WTC11 (cell line): ENCODE data around the gene SLC30A2. TPM values are rescaled to one million over a fixed set of nuclear protein-coding genes. Genes with fewer than 3 reads are reported as not detected.

Experiments used
- ATAC-seq: fragments of 200-7000 bp; cut with Tn5 transposase; 2 replicates; pipeline ENCODE4 v1.10.0; 2021; ENCODE audit warnings: mild to moderate bottlenecking, moderate library complexity
- CTCF ChIA-PET: fragments of 300-600 bp; sonication (Branson Sonifier 250); formaldehyde crosslinking; loops from one replicate; lab custom pipeline; 2021; ENCODE audit warnings: antibody characterized with exemption; lab: Charles Lee
- POLR2A ChIA-PET: fragments of 350-600 bp; sonication (Branson Sonifier 250); formaldehyde crosslinking; loops from one replicate; lab custom pipeline; 2021; ENCODE audit warnings: antibody characterized with exemption; lab: Charles Lee
- DNase-seq: peaks from one replicate; pipeline ENCODE4 v3.0.0; 2021; ENCODE audit warnings: low spot score
- H3K27ac Mint-ChIP-seq: 2 replicates; pipeline ENCODE4 v1.8.0; 2021; ENCODE audit warnings: mixed read lengths
- H3K27me3 Mint-ChIP-seq: 2 replicates; pipeline ENCODE4 v1.8.0; 2021; ENCODE audit warnings: low read depth, mild to moderate bottlenecking, moderate library complexity, mixed read lengths
- H3K36me3 Mint-ChIP-seq: 2 replicates; pipeline ENCODE4 v1.8.0; 2021; ENCODE audit warnings: mixed read lengths
- H3K4me1 Mint-ChIP-seq: 2 replicates; pipeline ENCODE4 v1.8.0; 2022; ENCODE audit warnings: mixed read lengths
- H3K4me3 Mint-ChIP-seq: 2 replicates; pipeline ENCODE4 v1.8.0; 2021; ENCODE audit warnings: mild to moderate bottlenecking, moderate library complexity, mixed read lengths
- H3K9me3 Mint-ChIP-seq: 2 replicates; pipeline ENCODE4 v1.8.0; 2021; ENCODE audit warnings: mixed read lengths
- CBFB ChIP-seq: sonication (generic); formaldehyde crosslinking; IDR thresholded peaks from 2 replicates; pipeline ENCODE4 v1.8.1; 2022; ENCODE audit warnings: mild to moderate bottlenecking, low read depth, missing genetic modification reagents
- FOXJ3 ChIP-seq: sonication (generic); formaldehyde crosslinking; IDR thresholded peaks from 2 replicates; pipeline ENCODE4 v1.9.0; 2021; ENCODE audit warnings: missing genetic modification reagents, mild to moderate bottlenecking, borderline replicate concordance
- FOXP1 ChIP-seq: sonication (generic); formaldehyde crosslinking; IDR thresholded peaks from 2 replicates; pipeline ENCODE4 v1.8.0; 2022; ENCODE audit warnings: missing genetic modification reagents, mild to moderate bottlenecking, moderate library complexity, borderline replicate concordance
- NFE2L1 ChIP-seq: sonication (generic); formaldehyde crosslinking; IDR thresholded peaks from 2 replicates; pipeline ENCODE4 v1.8.1; 2023; ENCODE audit warnings: missing genetic modification reagents
- SMAD3 ChIP-seq: sonication (generic); formaldehyde crosslinking; IDR thresholded peaks from 2 replicates; pipeline ENCODE4 v1.8.0; 2022; ENCODE audit warnings: missing genetic modification reagents, mild to moderate bottlenecking, borderline replicate concordance
- ZBTB21 ChIP-seq: sonication (generic); formaldehyde crosslinking; IDR thresholded peaks from 2 replicates; pipeline ENCODE4 v1.8.1; 2023; ENCODE audit warnings: mild to moderate bottlenecking, missing genetic modification reagents, borderline replicate concordance
- total RNA-seq: library from RNA; stranded (reverse); gene quantifications from 3 replicates; pipeline ENCODE4 v1.2.3, GENCODE V29; 2021
- TF ChIP-seq, protein P1 (sequence below): sonication (generic); formaldehyde crosslinking; IDR thresholded peaks from 2 replicates; pipeline ENCODE4 v1.8.0; 2023; ENCODE audit warnings: missing genetic modification reagents, mild to moderate bottlenecking, borderline replicate concordance
- TF ChIP-seq, protein P2 (sequence below): sonication (generic); formaldehyde crosslinking; IDR thresholded peaks from 2 replicates; pipeline ENCODE4 v1.8.1; 2022; ENCODE audit warnings: mild to moderate bottlenecking, moderate library complexity, missing genetic modification reagents
- TF ChIP-seq, protein P3 (sequence below): fragments of 250-450 bp; sonication (Bioruptor Pico); IDR thresholded peaks from 2 replicates; pipeline ENCODE4 v1.9.0; 2021; ENCODE audit warnings: mild to moderate bottlenecking
- TF ChIP-seq, protein P4 (sequence below): sonication (generic); formaldehyde crosslinking; IDR thresholded peaks from 2 replicates; pipeline ENCODE4 v1.8.1; 2023; ENCODE audit warnings: mild to moderate bottlenecking, moderate library complexity, missing genetic modification reagents
- TF ChIP-seq, protein P5 (sequence below): sonication (generic); formaldehyde crosslinking; IDR thresholded peaks from 2 replicates; pipeline ENCODE4 v1.8.1; 2022; ENCODE audit warnings: mild to moderate bottlenecking, missing genetic modification reagents, moderate library complexity, borderline replicate concordance

Gene SLC30A2
- total RNA-seq, 1 experiment from 2014 or later = 0.15 TPM

DNA sequence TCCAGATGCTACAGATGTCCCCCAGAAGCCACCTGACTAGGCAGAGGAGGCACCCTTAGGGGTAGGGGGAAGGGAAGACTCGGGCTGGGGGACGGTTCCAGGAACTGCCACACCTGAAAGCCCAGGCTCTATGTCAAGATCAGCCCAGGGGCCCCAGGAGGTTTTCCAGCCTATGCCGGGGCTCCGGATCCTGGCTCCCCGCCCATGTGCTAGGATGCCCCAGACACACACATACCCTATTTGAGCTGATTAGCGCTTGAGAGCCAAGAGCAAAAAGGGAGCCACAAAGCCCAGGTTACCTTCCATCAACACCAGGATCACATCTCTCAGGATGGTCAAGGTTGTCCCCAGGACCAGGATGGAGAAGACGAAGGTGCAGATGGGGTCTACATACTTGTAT is 4.5 kb downstream of the SLC30A2 start:
- Mint-ChIP-seq H3K9me3 (no peaks in the 10 kb centered on the region), H3K4me3 (no peak overlapping the region), H3K27ac (no peak overlapping the region), H3K4me1 (peaks cover 3% of the 10 kb centered on the region), H3K27me3 (peaks cover 59% of the 10 kb centered on the region), H3K36me3 (no peaks in the 10 kb centered on the region)
- no peak for DNase-seq
- TF ChIP-seq, protein P1, sequence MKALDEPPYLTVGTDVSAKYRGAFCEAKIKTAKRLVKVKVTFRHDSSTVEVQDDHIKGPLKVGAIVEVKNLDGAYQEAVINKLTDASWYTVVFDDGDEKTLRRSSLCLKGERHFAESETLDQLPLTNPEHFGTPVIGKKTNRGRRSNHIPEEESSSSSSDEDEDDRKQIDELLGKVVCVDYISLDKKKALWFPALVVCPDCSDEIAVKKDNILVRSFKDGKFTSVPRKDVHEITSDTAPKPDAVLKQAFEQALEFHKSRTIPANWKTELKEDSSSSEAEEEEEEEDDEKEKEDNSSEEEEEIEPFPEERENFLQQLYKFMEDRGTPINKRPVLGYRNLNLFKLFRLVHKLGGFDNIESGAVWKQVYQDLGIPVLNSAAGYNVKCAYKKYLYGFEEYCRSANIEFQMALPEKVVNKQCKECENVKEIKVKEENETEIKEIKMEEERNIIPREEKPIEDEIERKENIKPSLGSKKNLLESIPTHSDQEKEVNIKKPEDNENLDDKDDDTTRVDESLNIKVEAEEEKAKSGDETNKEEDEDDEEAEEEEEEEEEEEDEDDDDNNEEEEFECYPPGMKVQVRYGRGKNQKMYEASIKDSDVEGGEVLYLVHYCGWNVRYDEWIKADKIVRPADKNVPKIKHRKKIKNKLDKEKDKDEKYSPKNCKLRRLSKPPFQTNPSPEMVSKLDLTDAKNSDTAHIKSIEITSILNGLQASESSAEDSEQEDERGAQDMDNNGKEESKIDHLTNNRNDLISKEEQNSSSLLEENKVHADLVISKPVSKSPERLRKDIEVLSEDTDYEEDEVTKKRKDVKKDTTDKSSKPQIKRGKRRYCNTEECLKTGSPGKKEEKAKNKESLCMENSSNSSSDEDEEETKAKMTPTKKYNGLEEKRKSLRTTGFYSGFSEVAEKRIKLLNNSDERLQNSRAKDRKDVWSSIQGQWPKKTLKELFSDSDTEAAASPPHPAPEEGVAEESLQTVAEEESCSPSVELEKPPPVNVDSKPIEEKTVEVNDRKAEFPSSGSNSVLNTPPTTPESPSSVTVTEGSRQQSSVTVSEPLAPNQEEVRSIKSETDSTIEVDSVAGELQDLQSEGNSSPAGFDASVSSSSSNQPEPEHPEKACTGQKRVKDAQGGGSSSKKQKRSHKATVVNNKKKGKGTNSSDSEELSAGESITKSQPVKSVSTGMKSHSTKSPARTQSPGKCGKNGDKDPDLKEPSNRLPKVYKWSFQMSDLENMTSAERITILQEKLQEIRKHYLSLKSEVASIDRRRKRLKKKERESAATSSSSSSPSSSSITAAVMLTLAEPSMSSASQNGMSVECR (CRISPR knock-in tag) = no peak
- TF ChIP-seq, protein P2, sequence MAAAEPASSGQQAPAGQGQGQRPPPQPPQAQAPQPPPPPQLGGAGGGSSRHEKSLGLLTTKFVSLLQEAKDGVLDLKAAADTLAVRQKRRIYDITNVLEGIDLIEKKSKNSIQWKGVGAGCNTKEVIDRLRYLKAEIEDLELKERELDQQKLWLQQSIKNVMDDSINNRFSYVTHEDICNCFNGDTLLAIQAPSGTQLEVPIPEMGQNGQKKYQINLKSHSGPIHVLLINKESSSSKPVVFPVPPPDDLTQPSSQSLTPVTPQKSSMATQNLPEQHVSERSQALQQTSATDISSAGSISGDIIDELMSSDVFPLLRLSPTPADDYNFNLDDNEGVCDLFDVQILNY (CRISPR knock-in tag) = no peak
- no peak for TF ChIP-seq NFE2L1 (CRISPR knock-in tag)
- no peak for ATAC-seq
- POLR2A ChIA-PET = no interaction called here
- CTCF ChIA-PET = interaction anchor here (0.7 to 1.8 kb wide), 5 partner anchors 12 to 149 kb away, joined by 3 to 5 read pairs (median 3); partner anchors contain the start of genes CATSPER4 and ZNF593

DNA sequence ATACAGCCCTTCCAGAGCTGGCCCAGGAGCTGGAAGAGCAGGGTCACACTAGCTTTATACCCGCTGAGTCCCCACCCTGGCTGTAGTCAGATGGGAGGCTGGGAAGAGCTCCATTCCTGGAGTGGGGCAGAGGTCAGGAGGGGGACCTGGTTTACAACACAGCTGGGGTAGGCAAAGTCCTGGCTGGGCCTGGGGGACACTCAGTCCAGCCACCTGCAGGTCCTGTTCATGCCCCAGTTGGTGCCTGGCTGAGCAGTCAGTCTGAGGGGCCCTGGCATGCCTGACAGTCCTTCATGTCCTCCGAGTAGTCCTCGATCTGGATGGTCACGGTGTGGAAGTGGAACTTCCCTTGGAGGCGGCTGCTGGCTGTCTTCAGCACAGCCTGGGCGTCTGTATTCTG is 7.0 kb downstream of the SLC30A2 start:
- Mint-ChIP-seq H3K4me1 (peaks cover 8% of the 10 kb centered on the region), H3K36me3 (no peaks in the 10 kb centered on the region), H3K9me3 (no peaks in the 10 kb centered on the region), H3K27me3 (peaks cover 55% of the 10 kb centered on the region), H3K4me3 (no peak overlapping the region), H3K27ac (no peak overlapping the region)
- CTCF ChIA-PET = interaction anchor here (1.5 to 6.2 kb wide), 4 partner anchors 9 to 247 kb away, joined by 4 to 136 read pairs (median 4); partner anchors contain the start of gene ZNF593
- TF ChIP-seq SMAD3 (no peak), FOXJ3 (CRISPR knock-in tag) (no peak), ZBTB21 (no peak), FOXP1 (no peak), CBFB (CRISPR knock-in tag) (no peak)
- TF ChIP-seq, protein P3, sequence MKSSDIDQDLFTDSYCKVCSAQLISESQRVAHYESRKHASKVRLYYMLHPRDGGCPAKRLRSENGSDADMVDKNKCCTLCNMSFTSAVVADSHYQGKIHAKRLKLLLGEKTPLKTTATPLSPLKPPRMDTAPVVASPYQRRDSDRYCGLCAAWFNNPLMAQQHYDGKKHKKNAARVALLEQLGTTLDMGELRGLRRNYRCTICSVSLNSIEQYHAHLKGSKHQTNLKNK = no peak
- TF ChIP-seq, protein P4, sequence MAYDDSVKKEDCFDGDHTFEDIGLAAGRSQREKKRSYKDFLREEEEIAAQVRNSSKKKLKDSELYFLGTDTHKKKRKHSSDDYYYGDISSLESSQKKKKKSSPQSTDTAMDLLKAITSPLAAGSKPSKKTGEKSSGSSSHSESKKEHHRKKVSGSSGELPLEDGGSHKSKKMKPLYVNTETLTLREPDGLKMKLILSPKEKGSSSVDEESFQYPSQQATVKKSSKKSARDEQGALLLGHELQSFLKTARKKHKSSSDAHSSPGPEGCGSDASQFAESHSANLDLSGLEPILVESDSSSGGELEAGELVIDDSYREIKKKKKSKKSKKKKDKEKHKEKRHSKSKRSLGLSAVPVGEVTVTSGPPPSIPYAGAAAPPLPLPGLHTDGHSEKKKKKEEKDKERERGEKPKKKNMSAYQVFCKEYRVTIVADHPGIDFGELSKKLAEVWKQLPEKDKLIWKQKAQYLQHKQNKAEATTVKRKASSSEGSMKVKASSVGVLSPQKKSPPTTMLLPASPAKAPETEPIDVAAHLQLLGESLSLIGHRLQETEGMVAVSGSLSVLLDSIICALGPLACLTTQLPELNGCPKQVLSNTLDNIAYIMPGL (CRISPR knock-in tag) = no peak
- TF ChIP-seq, protein P5, sequence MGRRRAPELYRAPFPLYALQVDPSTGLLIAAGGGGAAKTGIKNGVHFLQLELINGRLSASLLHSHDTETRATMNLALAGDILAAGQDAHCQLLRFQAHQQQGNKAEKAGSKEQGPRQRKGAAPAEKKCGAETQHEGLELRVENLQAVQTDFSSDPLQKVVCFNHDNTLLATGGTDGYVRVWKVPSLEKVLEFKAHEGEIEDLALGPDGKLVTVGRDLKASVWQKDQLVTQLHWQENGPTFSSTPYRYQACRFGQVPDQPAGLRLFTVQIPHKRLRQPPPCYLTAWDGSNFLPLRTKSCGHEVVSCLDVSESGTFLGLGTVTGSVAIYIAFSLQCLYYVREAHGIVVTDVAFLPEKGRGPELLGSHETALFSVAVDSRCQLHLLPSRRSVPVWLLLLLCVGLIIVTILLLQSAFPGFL = no peak
- DNase-seq = no peak
- POLR2A ChIA-PET = no interaction called here
- no peak for ATAC-seq

DNA sequence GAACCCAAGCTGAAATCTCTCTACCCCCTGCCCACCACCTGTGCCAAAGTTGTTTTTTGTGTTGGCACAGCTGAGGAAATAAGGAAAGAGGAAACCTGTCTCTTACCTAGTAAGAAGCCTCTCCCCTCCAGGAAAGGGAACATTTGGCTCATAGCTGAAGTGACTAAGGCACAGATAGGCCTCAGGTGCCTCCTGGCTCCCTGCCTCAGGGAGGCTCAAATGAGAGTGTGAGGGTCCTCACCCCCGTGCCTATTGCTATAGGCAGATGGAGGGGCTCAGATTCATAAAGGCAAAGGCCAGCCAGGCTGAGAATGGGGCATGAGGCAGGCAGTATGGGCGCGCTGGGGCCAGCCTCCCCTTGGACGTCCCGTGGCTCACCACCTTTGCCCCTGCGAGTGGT is 7.4 kb downstream of the SLC30A2 start:
- Mint-ChIP-seq H3K36me3 (no peaks in the 10 kb centered on the region), H3K27me3 (peaks cover 55% of the 10 kb centered on the region), H3K27ac (no peak overlapping the region), H3K4me1 (peaks cover 8% of the 10 kb centered on the region), H3K4me3 (no peak overlapping the region), H3K9me3 (no peaks in the 10 kb centered on the region)
- DNase-seq (no peak), ATAC-seq (no peak)
- ChIA-PET CTCF (interaction anchor here (1.5 to 6.2 kb wide), 4 partner anchors 9 to 247 kb away, joined by 4 to 136 read pairs (median 4); partner anchors contain the start of gene ZNF593), POLR2A (no interaction called here)
- TF ChIP-seq FOXP1 = no peak
